HepG2 (cell line): Measurements from ENCODE around the gene CA9. TPM values are rescaled to one million over a fixed set of nuclear protein-coding genes. Genes with fewer than 3 reads are reported as not detected.

Source experiments
- ATAC-seq: fragments of 200-7000 bp; cut with Tn5 transposase; 3 replicates; pipeline ENCODE4 v1.9.1; 2020; ENCODE audit warnings: mild to moderate bottlenecking, moderate library complexity
- BruUV-seq: library from RNA; stranded (reverse); fragments of 400-500 nt; replicated peaks from 2 replicates; lab custom pipeline; 2021; lab: Mats Ljungman, UMichigan
- CTCF ChIA-PET: fragments of 300-600 bp; formaldehyde crosslinking; extraction: SDS; loops from one replicate; lab custom pipeline; 2021; ENCODE audit warnings: low total read pairs, inconsistent platforms, low intra/inter-chr PET ratio; lab: Yijun Ruan, JAX
- POLR2A ChIA-PET: fragments of 350-600 bp; sonication (Branson Sonifier 250); formaldehyde crosslinking; loops from one replicate; lab custom pipeline; 2020; ENCODE audit warnings: antibody characterized with exemption, inconsistent platforms; lab: Yijun Ruan, JAX
- DNase-seq: peaks from one replicate; pipeline ENCODE4 v3.0.0-alpha.2; 2015; ENCODE audit warnings: low spot score
- FAIRE-seq: peaks from 3 replicates; lab custom pipeline; 2011; peaks lifted over from hg19 to GRCh38; lab: Jason Lieb, UNC
- H2AFZ ChIP-seq: one replicate; pipeline ENCODE4 v1.6.1; 2011; ENCODE audit warnings: low read length, inconsistent platforms
- H3K27ac ChIP-seq: fragments of 300-600 bp; 3 replicates; pipeline ENCODE4 v1.8.0; 2011; ENCODE audit warnings: mixed run types, mild to moderate bottlenecking, mixed read lengths, low read length, inconsistent platforms; ENCODE audit not compliant: insufficient read depth; ENCODE audit errors: extremely low read length
- H3K27me3 ChIP-seq, 2 experiments: fragments of 200-600 bp in 1 of 2; 2 replicates in 1 of 2; 3 replicates in 1 of 2; pipeline versions ENCODE4 v1.6.0 to v1.8.0; 2011; ENCODE audit warnings: low read length in 2 of 2, mild to moderate bottlenecking in 2 of 2, moderate library complexity in 2 of 2, inconsistent platforms in 1 of 2; ENCODE audit not compliant: insufficient read depth in 2 of 2, control insufficient read depth in 1 of 2
- H3K36me3 ChIP-seq, 2 experiments: fragments of 200-600 bp in 1 of 2; replicated peaks in 1 of 2; 2 replicates in 1 of 2; 3 replicates in 1 of 2; pipeline versions ENCODE4 v1.5.1 to v1.8.0; 2011; ENCODE audit warnings: low read length in 2 of 2, inconsistent platforms in 1 of 2; ENCODE audit not compliant: insufficient read depth in 2 of 2, control insufficient read depth in 1 of 2
- H3K4me1 ChIP-seq: 2 replicates; pipeline ENCODE4 v1.5.1; 2012; ENCODE audit warnings: low read length, inconsistent platforms; ENCODE audit not compliant: insufficient read depth
- H3K4me2 ChIP-seq: 2 replicates; pipeline ENCODE4 v1.6.0; 2011; ENCODE audit warnings: low read depth, low read length, inconsistent platforms
- H3K4me3 ChIP-seq, 3 experiments: fragments of 200-600 bp in 1 of 3; sonication (generic), shearing (Covaris generic) in 1 of 3; replicated peaks in 1 of 3; 2 replicates each; pipeline ENCODE4 v1.5.1; 2011 to 2016; ENCODE audit warnings: low read length in 3 of 3, inconsistent platforms in 2 of 3, low read depth in 2 of 3, mild to moderate bottlenecking in 2 of 3, control low read depth in 1 of 3, mixed read lengths in 1 of 3; ENCODE audit not compliant: insufficient read depth in 1 of 3
- H3K79me2 ChIP-seq: one replicate; pipeline ENCODE4 v1.6.1; 2011; ENCODE audit warnings: low read length, inconsistent platforms; ENCODE audit not compliant: insufficient read depth
- H3K9ac ChIP-seq: 2 replicates; pipeline ENCODE4 v1.6.0; 2011; ENCODE audit warnings: mild to moderate bottlenecking, low read depth, low read length, inconsistent platforms; ENCODE audit not compliant: insufficient read depth
- H3K9me3 ChIP-seq: 2 replicates; pipeline ENCODE4 v1.5.1; 2012; ENCODE audit warnings: mild to moderate bottlenecking, low read length
- H4K20me1 ChIP-seq: 2 replicates; pipeline ENCODE4 v1.6.0; 2011; ENCODE audit warnings: inconsistent platforms, mild to moderate bottlenecking, low read length, moderate library complexity; ENCODE audit not compliant: insufficient read depth
- FOXM1 ChIP-seq: sonication (generic); formaldehyde crosslinking; IDR thresholded peaks from 2 replicates; pipeline ENCODE4 v1.5.0; 2020; ENCODE audit warnings: missing genetic modification reagents
- GLMP ChIP-seq: sonication (generic); formaldehyde crosslinking; IDR thresholded peaks from 2 replicates; pipeline ENCODE4 v1.9.0; 2021; ENCODE audit warnings: missing genetic modification reagents, mild to moderate bottlenecking, borderline replicate concordance
- MNT ChIP-seq: fragments of 450-650 bp; IDR thresholded peaks from 2 replicates; pipeline ENCODE4 v1.6.1; 2016
- MYNN ChIP-seq: sonication (generic); formaldehyde crosslinking; IDR thresholded peaks from 2 replicates; pipeline ENCODE4 v1.4.0; 2020; ENCODE audit warnings: mild to moderate bottlenecking, low read depth, missing genetic modification reagents
- NFE2L1 ChIP-seq: sonication (generic); formaldehyde crosslinking; IDR thresholded peaks from 2 replicates; pipeline ENCODE4 v1.4.0; 2020; ENCODE audit warnings: missing genetic modification reagents, mild to moderate bottlenecking, borderline replicate concordance
- NFYC ChIP-seq: IDR thresholded peaks from 2 replicates; pipeline ENCODE4 v1.6.1; 2016; ENCODE audit warnings: missing genetic modification reagents, missing compliant biosample characterization
- NPAS2 ChIP-seq: sonication (generic); formaldehyde crosslinking; IDR thresholded peaks from 2 replicates; pipeline ENCODE4 v1.8.0; 2022; ENCODE audit warnings: mild to moderate bottlenecking, missing genetic modification reagents, borderline replicate concordance
- PHB2 ChIP-seq: fragments of 450-650 bp; IDR thresholded peaks from 2 replicates; pipeline ENCODE4 v1.6.1; 2018; ENCODE audit not compliant: partially characterized antibody
- PPARG ChIP-seq: conservative IDR thresholded peaks from 2 replicates; pipeline ENCODE4 v1.6.1; 2016; ENCODE audit warnings: missing biosample characterization, missing genetic modification reagents
- ZFP1 ChIP-seq: IDR thresholded peaks from 2 replicates; pipeline ENCODE4 v1.6.1; 2016
- ZNF207 ChIP-seq: fragments of 450-650 bp; IDR thresholded peaks from 2 replicates; pipeline ENCODE4 v1.6.1; 2016; ENCODE audit warnings: antibody characterized with exemption, borderline replicate concordance
- ZNF264 ChIP-seq: sonication (generic); formaldehyde crosslinking; IDR thresholded peaks from 2 replicates; pipeline ENCODE4 v1.4.0; 2020; ENCODE audit warnings: missing genetic modification reagents
- ZNF292 ChIP-seq: sonication (generic); formaldehyde crosslinking; IDR thresholded peaks from 2 replicates; pipeline ENCODE4 v1.8.1; 2022; ENCODE audit warnings: mild to moderate bottlenecking, low read depth, missing genetic modification reagents, borderline replicate concordance
- ZNF34 ChIP-seq: sonication (generic); formaldehyde crosslinking; IDR thresholded peaks from 2 replicates; pipeline ENCODE4 v1.4.0; 2020; ENCODE audit warnings: mild to moderate bottlenecking, missing genetic modification reagents, borderline replicate concordance
- ZNF562 ChIP-seq: sonication (generic); formaldehyde crosslinking; IDR thresholded peaks from 2 replicates; pipeline ENCODE4 v1.8.0; 2022; ENCODE audit warnings: missing genetic modification reagents, borderline replicate concordance
- ZNF772 ChIP-seq: sonication (generic); formaldehyde crosslinking; IDR thresholded peaks from 2 replicates; pipeline ENCODE4 v1.5.0; 2020; ENCODE audit warnings: mild to moderate bottlenecking, missing genetic modification reagents
- WGBS: methylation state at CpG from one replicate; pipeline ENCODE4 v1.1.6; 2017; ENCODE audit warnings: low lambda C conversion rate; 5-methylcytosine and 5-hydroxymethylcytosine counted together
- in situ Hi-C: cut with HindIII; loops from 2 replicates; pipeline ENCODE4 v1.10.0; 2017; ENCODE audit warnings: low pct_unique_long_range_greater_than_20kb; ENCODE audit not compliant: extremely low pct_ligation_motif_present
- intact Hi-C: fragments of 100-400 bp; cut with micrococcal nuclease; formaldehyde crosslinking; loops from one replicate; pipeline ENCODE4 v1.10.0; 2022; ENCODE audit not compliant: unreplicated experiment
- polyA plus RNA-seq, 8 experiments: library from polyadenylated mRNA; depleted of rRNA in 3 of 8; stranded (reverse) in 7 of 8; unstranded in 1 of 8; fragments of >200 nt; fragmentation: Illumina TruSeq in 4 of 8; extraction: Trizol in 4 of 8; gene quantifications; 2 replicates each; pipeline versions ENCODE4 v1.2.1 to v1.2.3, GENCODE V29; 2011 to 2016; ENCODE audit warnings: low read depth in 4 of 8, missing spikeins in 1 of 8, mixed read lengths in 1 of 8; ENCODE audit not compliant: insufficient read depth in 1 of 8
- total RNA-seq, 5 experiments: library from RNA; depleted of rRNA; stranded (reverse); fragments of >200 nt; fragmentation: Illumina TruSeq; extraction: Trizol; gene quantifications; 2 replicates each; pipeline ENCODE4 v1.2.3, GENCODE V29; 2016; ENCODE audit warnings: low read depth in 1 of 5

CA9 gene
- total and polyA plus RNA-seq, 2 of the 13 experiments (the other 11 are each of a cell fraction or from before 2014, with no cell fraction given): 0.13 to 152 TPM

- H3K27ac ChIP-seq: no peak overlapping the region
Observed at GRCh38 chr9:35628389-35628991, 45.2 kb upstream of the CA9 start.

More at GRCh38 chr9:35628389-35628991, 45.2 kb upstream of the CA9 start:
- Histone ChIP-seq H3K4me1 (no peaks in the 10 kb centered on the region), H3K9me3 (no peaks in the 10 kb centered on the region), H3K27me3 (no peaks in the 10 kb centered on the region; a peak in 2 of 5 replicates), H3K4me3 (no peak overlapping the region), H3K79me2 (no peaks in the 10 kb centered on the region), H4K20me1 (no peaks in the 10 kb centered on the region), H2AFZ (no peak overlapping the region), H3K36me3 (no peaks in the 10 kb centered on the region), H3K4me2 (no peak overlapping the region), H3K9ac (no peak overlapping the region)
- ATAC-seq: peak; percentile 36
- ChIA-PET POLR2A (no interaction called here), CTCF (no interaction called here)
- intact Hi-C loops: no loop called here
- 71% methylated on average over 6 of the region's 6 CpGs for WGBS
- TF ChIP-seq ZNF34 (CRISPR knock-in tag) (no peak), PPARG (CRISPR knock-in tag) (no peak), ZFP1 (CRISPR knock-in tag) (no peak), NFYC (no peak), ZNF207 (no peak), GLMP (CRISPR knock-in tag) (no peak), NFE2L1 (no peak), ZNF264 (CRISPR knock-in tag) (no peak), ZNF562 (CRISPR knock-in tag) (no peak), ZNF772 (no peak), NPAS2 (CRISPR knock-in tag) (no peak), PHB2 (no peak), ZNF292 (CRISPR knock-in tag) (no peak), MNT (no peak), MYNN (no peak), FOXM1 (CRISPR knock-in tag) (no peak)
- in situ Hi-C loops: no loop called here
- FAIRE-seq: no peak
- no TSS peak for BruUV-seq
- DNase-seq: no peak
